Stomach (tissue), 9 donors: ENCODE results near the gene NAXD. TPM values are rescaled to one million over a fixed set of nuclear protein-coding genes. Genes with fewer than 3 reads are reported as not detected.

Experiments
- DNase-seq, 2 donors: peaks; one replicate each; pipeline versions ENCODE4 v3.0.0 to v3.0.0-alpha.2; 2013 to 2019
- H3K27ac ChIP-seq, 5 donors: fragments of 200-600 bp in 4 of 5; sonication (generic) in 4 of 5; one replicate each; pipeline ENCODE4 v1.5.1; 2013 to 2019; ENCODE audit warnings: mild to moderate bottlenecking in 1 of 5, moderate library complexity in 1 of 5
- H3K27me3 ChIP-seq, 3 donors: fragments of 200-600 bp; sonication (generic); one replicate each; pipeline ENCODE4 v1.5.1; 2017 to 2019; ENCODE audit warnings: mixed run types in 1 of 3
- H3K36me3 ChIP-seq, 4 donors: fragments of 200-600 bp; sonication (generic); 1 replicate in 3 of 4; 2 replicates in 1 of 4; pipeline ENCODE4 v1.5.1; 2016 to 2019
- H3K4me1 ChIP-seq, 4 donors: fragments of 200-600 bp; sonication (generic); one replicate each; pipeline ENCODE4 v1.5.1; 2016 to 2019
- H3K4me3 ChIP-seq, 4 donors: fragments of 200-600 bp; sonication (generic) in 3 of 4; one replicate each; pipeline ENCODE4 v1.5.1; 2016 to 2019; ENCODE audit warnings: mild to moderate bottlenecking in 1 of 4
- H3K9me3 ChIP-seq, 4 donors: fragments of 200-600 bp; sonication (generic); one replicate each; pipeline ENCODE4 v1.5.1; 2016 to 2019
- EP300 ChIP-seq: sonication (generic); formaldehyde crosslinking; IDR thresholded peaks from one replicate; pipeline ENCODE4 v1.6.1; 2017; ENCODE audit warnings: antibody characterized with exemption
- POLR2A ChIP-seq, 4 donors: fragments of 450-650 bp; IDR thresholded peaks; one replicate each; pipeline ENCODE4 v1.6.1; 2016; ENCODE audit warnings: antibody characterized with exemption in 4 of 4, control low read depth in 2 of 4, mild to moderate bottlenecking in 1 of 4, moderate library complexity in 1 of 4
- POLR2AphosphoS5 ChIP-seq, 3 donors: sonication (generic); formaldehyde crosslinking; IDR thresholded peaks; one replicate each; pipeline ENCODE4 v1.6.1; 2016; ENCODE audit warnings: antibody characterized with exemption in 3 of 3
- WGBS, 5 donors: extraction: QIAGEN DNeasy Blood & Tissue Kit in 3 of 5; methylation state at CpG; one replicate each; pipeline versions ENCODE4 v1.1.5 to v1.1.7; 2013 to 2018; 5-methylcytosine and 5-hydroxymethylcytosine counted together
- intact Hi-C: fragments of 100-400 bp; cut with DNase I; formaldehyde crosslinking; loops from one replicate; pipeline ENCODE4 v1.15.1; 2023; ENCODE audit warnings: low total_unique reads
- polyA plus RNA-seq, 3 donors: library from polyadenylated mRNA; stranded (reverse); fragments of 200-250 nt; gene quantifications; one replicate each; pipeline ENCODE4 v1.2.3, GENCODE V29; 2013
- total RNA-seq, 5 donors: library from RNA; depleted of rRNA; stranded (reverse); fragments of >200 nt; gene quantifications; one replicate each; pipeline versions ENCODE4 v1.1.0 to v1.2.3, GENCODE V29; 2014 to 2016
- TF ChIP-seq, protein P1 (sequence below), 7 experiments: fragments of 450-650 bp in 4 of 7; fragments of 200-600 bp in 3 of 7; sonication (generic) in 3 of 7; IDR thresholded peaks; one replicate each; pipeline ENCODE4 v1.5.1; 2016 to 2019; ENCODE audit warnings: antibody characterized with exemption in 7 of 7, control low read depth in 2 of 7, mild to moderate bottlenecking in 1 of 7
- donor health status: healthy with polysubstance abuse.
- donor health status: Bipolar disorder and iron deficiency.
- donor health status: healthy.

Gene NAXD
- total and polyA plus RNA-seq, 8 donors: 25.7 to 50.7 (median 39.9) TPM

- no peak for TF ChIP-seq POLR2A (IDR thresholded peaks at IDR 0.05)
- TF ChIP-seq, protein P1, sequence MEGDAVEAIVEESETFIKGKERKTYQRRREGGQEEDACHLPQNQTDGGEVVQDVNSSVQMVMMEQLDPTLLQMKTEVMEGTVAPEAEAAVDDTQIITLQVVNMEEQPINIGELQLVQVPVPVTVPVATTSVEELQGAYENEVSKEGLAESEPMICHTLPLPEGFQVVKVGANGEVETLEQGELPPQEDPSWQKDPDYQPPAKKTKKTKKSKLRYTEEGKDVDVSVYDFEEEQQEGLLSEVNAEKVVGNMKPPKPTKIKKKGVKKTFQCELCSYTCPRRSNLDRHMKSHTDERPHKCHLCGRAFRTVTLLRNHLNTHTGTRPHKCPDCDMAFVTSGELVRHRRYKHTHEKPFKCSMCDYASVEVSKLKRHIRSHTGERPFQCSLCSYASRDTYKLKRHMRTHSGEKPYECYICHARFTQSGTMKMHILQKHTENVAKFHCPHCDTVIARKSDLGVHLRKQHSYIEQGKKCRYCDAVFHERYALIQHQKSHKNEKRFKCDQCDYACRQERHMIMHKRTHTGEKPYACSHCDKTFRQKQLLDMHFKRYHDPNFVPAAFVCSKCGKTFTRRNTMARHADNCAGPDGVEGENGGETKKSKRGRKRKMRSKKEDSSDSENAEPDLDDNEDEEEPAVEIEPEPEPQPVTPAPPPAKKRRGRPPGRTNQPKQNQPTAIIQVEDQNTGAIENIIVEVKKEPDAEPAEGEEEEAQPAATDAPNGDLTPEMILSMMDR (IDR thresholded peaks at IDR 0.05): no peak
- no peak for TF ChIP-seq EP300
- TF ChIP-seq POLR2AphosphoS5 (IDR thresholded peaks at IDR 0.05): no peak
- Histone ChIP-seq H3K27me3 (no peaks in the 10 kb centered on the region), H3K9me3 (peaks cover 0 to 7% (median 4%) of the 10 kb centered on the region in 4 donors), H3K36me3 (peaks cover 29 to 97% (median 90%) of the 10 kb centered on the region in 4 donors), H3K4me1 (no peaks in the 10 kb centered on the region), H3K27ac (no peak overlapping the region), H3K4me3 (no peak overlapping the region)
- 96 to 97% (median 96%) methylated on average over 16 of the region's 16 CpGs for WGBS, 5 donors
- intact Hi-C loops: no loop called here
- no peak for DNase-seq
These were observed 47.6 kb downstream of the NAXD start for GRCh38 chr13:110662777-110663443.

- Histone ChIP-seq H3K36me3 (peaks cover 29 to 97% (median 90%) of the 10 kb centered on the region in 4 donors), H3K27me3 (no peaks in the 10 kb centered on the region), H3K4me1 (no peaks in the 10 kb centered on the region), H3K9me3 (peaks cover 0 to 7% (median 4%) of the 10 kb centered on the region in 4 donors), H3K4me3 (no peak overlapping the region), H3K27ac (no peak overlapping the region)
- TF ChIP-seq POLR2AphosphoS5 (IDR thresholded peaks at IDR 0.05): no peak
- no peak for TF ChIP-seq POLR2A (IDR thresholded peaks at IDR 0.05)
- no peak for TF ChIP-seq EP300
- TF ChIP-seq, protein P1 (IDR thresholded peaks at IDR 0.05): no peak
- no peak for DNase-seq
- intact Hi-C loops: no loop called here
- 78 to 87% (median 81%) methylated on average over 7 of the region's 7 CpGs for WGBS, 5 donors
These were observed 48.1 kb downstream of the NAXD start for GRCh38 chr13:110663491-110663890.

GRCh38 chr13:110664041-110664440 is 48.7 kb downstream of the NAXD start:
- intact Hi-C loops: no loop called here
- no peaks in the 10 kb centered on the region for H3K4me1 ChIP-seq
- no peaks in the 10 kb centered on the region for H3K27me3 ChIP-seq
- no peak overlapping the region for H3K27ac ChIP-seq
- H3K36me3 ChIP-seq: peaks cover 32 to 97% (median 92%) of the 10 kb centered on the region in 4 donors
- no peak overlapping the region for H3K4me3 ChIP-seq
- 94 to 96% (median 94%) methylated on average over 7 of the region's 7 CpGs for WGBS, 5 donors
- DNase-seq: no peak
- TF ChIP-seq, protein P1 (IDR thresholded peaks at IDR 0.05): no peak
- TF ChIP-seq EP300 (no peak), POLR2AphosphoS5 (IDR thresholded peaks at IDR 0.05) (no peak), POLR2A (IDR thresholded peaks at IDR 0.05) (no peak)
- peaks cover 0 to 7% (median 4%) of the 10 kb centered on the region in 4 donors for H3K9me3 ChIP-seq

DNA sequence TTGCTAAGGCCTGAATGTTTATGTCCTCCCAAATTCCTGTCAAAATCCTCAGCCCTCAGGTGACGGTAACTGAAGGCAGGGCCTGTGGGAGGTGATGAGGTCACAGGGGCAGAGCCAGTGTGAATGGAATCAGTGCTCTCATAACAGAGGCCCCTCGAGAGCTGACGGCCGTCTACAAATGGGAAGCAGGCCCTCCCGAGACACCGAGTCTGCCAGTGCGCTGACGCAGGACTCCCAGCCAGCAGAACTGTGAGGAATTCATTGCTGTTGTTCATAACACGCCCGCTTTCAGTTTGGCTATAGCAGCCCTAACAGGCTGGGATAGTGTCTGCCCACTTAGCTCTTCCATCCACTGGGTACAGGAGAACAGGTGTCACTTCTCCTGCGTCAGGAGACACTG is 49.3 kb downstream of the NAXD start:
- TF ChIP-seq EP300 (no peak), POLR2AphosphoS5 (IDR thresholded peaks at IDR 0.05) (no peak), POLR2A (IDR thresholded peaks at IDR 0.05) (no peak)
- TF ChIP-seq, protein P1 (IDR thresholded peaks at IDR 0.05): no peak
- H3K4me1 ChIP-seq: no peaks in the 10 kb centered on the region
- no peak overlapping the region for H3K27ac ChIP-seq
- no peaks in the 10 kb centered on the region for H3K27me3 ChIP-seq
- intact Hi-C loops: no loop called here
- peak overlapping the region in 1 of 4 donors; percentile 6 for H3K4me3 ChIP-seq
- 91 to 96% (median 94%) methylated on average over 11 of the region's 11 CpGs for WGBS, 5 donors
- H3K9me3 ChIP-seq: peaks cover 0 to 10% (median 4%) of the 10 kb centered on the region in 4 donors
- DNase-seq: no peak
- H3K36me3 ChIP-seq: peaks cover 36 to 100% (median 93%) of the 10 kb centered on the region in 4 donors
